ENCODE data around the gene TEX13B. TPM values are rescaled to one million over a fixed set of nuclear protein-coding genes. Genes with fewer than 3 reads are reported as not detected.
A peak's percentile ranks its signal among the peaks of the same experiment; 100 is the strongest.
"Not testable (repeated sequence)": the region's sequence is repeated elsewhere in the genome, so short reads cannot be mapped to it uniquely, and the experiment has no call there.

The TEX13B gene
- total RNA-seq, 1 donor from 2014 or later: not detected

DNA sequence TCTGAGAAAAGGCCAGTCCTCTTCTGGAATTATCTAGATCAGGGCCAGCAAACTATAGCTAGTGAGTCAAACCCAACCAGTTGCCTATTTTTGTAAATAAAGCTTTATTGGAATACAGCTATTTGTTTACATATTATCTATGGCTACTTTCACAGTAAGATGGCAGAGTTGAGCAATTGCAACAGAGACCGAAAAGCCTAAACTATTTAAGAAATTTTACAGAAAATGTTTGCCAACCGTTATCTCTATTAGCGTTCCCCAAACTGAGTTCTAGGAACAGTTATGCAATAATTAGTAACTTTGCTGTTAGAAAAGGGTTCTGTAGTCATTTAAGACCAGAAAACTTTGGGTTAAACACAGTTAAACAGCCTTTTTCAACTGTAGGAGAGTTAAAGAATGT, 10.5 kb downstream of the TEX13B start:
- Mint-ChIP-seq H3K4me3 (no peak overlapping the region), H3K36me3 (no peaks in the 10 kb centered on the region), H3K27ac (no peak overlapping the region), H3K27me3 (ENCODE audit: low read depth) (no peaks in the 10 kb centered on the region), H3K4me1 (no peaks in the 10 kb centered on the region), H3K9me3 (peaks cover 16% of the 10 kb centered on the region)
- no peak for DNase-seq (ENCODE audit: low spot score in 2 of 2, unreplicated experiment in 2 of 2)
- TF ChIP-seq, protein P1, sequence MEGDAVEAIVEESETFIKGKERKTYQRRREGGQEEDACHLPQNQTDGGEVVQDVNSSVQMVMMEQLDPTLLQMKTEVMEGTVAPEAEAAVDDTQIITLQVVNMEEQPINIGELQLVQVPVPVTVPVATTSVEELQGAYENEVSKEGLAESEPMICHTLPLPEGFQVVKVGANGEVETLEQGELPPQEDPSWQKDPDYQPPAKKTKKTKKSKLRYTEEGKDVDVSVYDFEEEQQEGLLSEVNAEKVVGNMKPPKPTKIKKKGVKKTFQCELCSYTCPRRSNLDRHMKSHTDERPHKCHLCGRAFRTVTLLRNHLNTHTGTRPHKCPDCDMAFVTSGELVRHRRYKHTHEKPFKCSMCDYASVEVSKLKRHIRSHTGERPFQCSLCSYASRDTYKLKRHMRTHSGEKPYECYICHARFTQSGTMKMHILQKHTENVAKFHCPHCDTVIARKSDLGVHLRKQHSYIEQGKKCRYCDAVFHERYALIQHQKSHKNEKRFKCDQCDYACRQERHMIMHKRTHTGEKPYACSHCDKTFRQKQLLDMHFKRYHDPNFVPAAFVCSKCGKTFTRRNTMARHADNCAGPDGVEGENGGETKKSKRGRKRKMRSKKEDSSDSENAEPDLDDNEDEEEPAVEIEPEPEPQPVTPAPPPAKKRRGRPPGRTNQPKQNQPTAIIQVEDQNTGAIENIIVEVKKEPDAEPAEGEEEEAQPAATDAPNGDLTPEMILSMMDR (IDR thresholded peaks at IDR 0.05; ENCODE audit: unreplicated experiment): no peak

DNA sequence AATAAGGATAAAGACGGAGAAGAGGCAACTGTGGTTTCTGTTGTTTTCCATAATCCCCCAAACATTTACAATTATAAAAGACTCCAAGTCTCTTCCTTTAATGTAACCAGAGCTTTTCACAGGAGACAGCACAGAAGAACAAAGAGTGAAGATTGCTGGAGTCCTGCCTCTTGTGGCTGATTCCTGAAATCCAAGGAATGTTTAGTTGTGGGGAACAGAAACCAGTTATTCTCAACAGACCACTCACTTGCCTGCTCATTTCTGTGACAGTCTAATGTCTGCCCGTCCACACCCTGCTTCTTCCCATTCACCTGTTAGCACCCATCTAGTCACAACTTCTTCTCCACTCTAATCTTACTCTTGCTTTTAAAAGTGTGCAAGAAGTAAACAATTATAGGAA, 12.1 kb downstream of the TEX13B start:
- Mint-ChIP-seq H3K4me1 (no peaks in the 10 kb centered on the region), H3K36me3 (no peaks in the 10 kb centered on the region), H3K9me3 (peaks cover 23% of the 10 kb centered on the region), H3K4me3 (no peak overlapping the region), H3K27ac (no peak overlapping the region), H3K27me3 (ENCODE audit: low read depth) (no peaks in the 10 kb centered on the region)
- TF ChIP-seq, protein P1 (IDR thresholded peaks at IDR 0.05; ENCODE audit: unreplicated experiment): no peak
- no peak for DNase-seq (ENCODE audit: low spot score in 2 of 2, unreplicated experiment in 2 of 2)

DNA sequence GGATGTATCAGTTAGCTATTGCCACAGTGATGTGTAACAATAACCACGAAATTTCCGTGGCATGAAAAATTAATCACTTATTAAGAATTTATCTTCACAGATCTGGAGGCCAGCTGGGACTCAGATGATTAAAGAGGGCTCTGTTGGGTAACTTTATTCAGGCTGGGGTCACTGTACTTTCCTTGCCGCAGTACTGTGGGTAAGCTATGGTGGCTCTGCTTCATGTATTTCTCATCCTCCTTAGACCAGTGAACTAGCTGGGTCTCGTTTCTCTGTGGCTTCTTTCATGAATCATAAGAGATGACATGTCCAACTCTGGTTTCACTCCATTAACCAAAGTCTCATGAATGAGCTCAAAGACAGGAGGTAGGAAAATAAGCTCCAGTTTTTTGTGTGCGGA, 13.5 kb downstream of the TEX13B start:
- Mint-ChIP-seq H3K9me3 (peaks cover 31% of the 10 kb centered on the region), H3K36me3 (no peaks in the 10 kb centered on the region), H3K27me3 (ENCODE audit: low read depth) (no peaks in the 10 kb centered on the region), H3K4me3 (no peak overlapping the region), H3K4me1 (no peaks in the 10 kb centered on the region), H3K27ac (no peak overlapping the region)
- DNase-seq (ENCODE audit: low spot score in 2 of 2, unreplicated experiment in 2 of 2): no peak
- TF ChIP-seq, protein P1 (IDR thresholded peaks at IDR 0.05; ENCODE audit: unreplicated experiment): no peak

DNA sequence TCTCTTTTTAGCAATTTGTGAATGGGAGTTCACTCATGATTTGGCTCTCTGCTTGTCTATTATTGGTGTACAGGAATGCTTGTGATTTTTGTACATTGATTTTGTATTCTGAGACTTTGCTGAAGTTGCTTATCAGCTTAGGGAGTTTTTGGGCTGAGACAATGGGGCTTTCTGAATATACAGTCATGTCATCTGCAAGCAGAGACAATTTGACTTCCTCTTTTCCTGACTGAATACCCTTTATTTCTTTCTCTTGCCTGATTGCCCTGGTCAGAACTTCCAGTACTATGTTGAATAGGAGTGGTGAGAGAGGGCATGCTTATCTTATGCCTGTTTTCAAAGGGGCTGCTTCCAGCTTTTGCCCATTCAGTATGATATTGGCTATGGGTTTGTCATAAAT, 26.8 kb downstream of the TEX13B start:
- H3K27ac Mint-ChIP-seq: not testable (repeated sequence)

DNA sequence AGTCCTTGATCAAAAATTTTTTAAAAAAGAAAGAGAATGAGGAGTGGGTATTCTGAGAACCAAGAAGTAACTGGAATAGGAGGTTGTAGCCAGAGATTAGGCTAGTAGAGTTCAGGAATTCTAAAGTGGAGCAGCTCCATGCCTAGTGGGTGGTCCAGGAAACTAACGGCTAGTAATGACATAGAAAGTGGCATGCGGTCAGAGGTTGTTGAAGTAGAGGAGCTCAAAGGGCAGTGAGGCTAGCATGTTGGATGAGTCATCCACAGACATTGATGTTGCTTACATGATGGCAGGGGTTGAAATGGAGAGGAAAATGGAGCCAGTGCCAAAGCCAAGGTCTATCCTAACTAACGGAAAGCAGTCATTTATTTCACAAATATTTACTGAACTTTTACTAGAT, 42.1 kb downstream of the TEX13B start:
- Mint-ChIP-seq H3K4me3 (no peak overlapping the region), H3K27ac (no peak overlapping the region), H3K27me3 (ENCODE audit: low read depth) (peaks cover 22% of the 10 kb centered on the region), H3K4me1 (peaks cover 4% of the 10 kb centered on the region), H3K9me3 (peaks cover 18% of the 10 kb centered on the region), H3K36me3 (no peaks in the 10 kb centered on the region)
- TF ChIP-seq, protein P1 (IDR thresholded peaks at IDR 0.05; ENCODE audit: unreplicated experiment): no peak
- no peak for DNase-seq (ENCODE audit: low spot score in 2 of 2, unreplicated experiment in 2 of 2)

More for the DNA sequence above, 26.8 kb downstream of the TEX13B start:
- not testable (repeated sequence) for H3K4me3 Mint-ChIP-seq; H3K36me3 Mint-ChIP-seq; H3K4me1 Mint-ChIP-seq; DNase-seq (ENCODE audit: low spot score in 2 of 2, unreplicated experiment in 2 of 2); H3K27me3 Mint-ChIP-seq (ENCODE audit: low read depth)
- peaks cover 38% of the 10 kb centered on the region for H3K9me3 Mint-ChIP-seq

DNA sequence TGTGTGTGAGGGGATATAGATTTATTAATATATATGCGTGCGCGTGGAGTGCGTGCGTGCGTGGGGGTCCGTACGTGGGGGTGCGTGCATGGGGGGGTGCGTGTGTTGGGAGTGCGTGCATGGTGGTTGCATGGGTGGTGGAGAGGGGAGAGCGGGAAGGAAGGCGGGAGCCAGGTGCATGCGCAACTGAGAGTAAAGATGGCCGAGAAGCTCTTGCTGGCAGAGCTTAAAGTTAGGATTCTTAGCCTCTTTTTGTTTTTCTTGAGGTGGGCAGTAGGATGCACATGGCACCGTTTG, 45.8 kb downstream of the TEX13B start:
- no peak overlapping the region for H3K27ac Mint-ChIP-seq
- H3K36me3 Mint-ChIP-seq: no peaks in the 10 kb centered on the region
- H3K9me3 Mint-ChIP-seq: peaks cover 25% of the 10 kb centered on the region
- peaks cover 4% of the 10 kb centered on the region for H3K4me1 Mint-ChIP-seq
- no peak for DNase-seq (ENCODE audit: low spot score in 2 of 2, unreplicated experiment in 2 of 2)
- peaks cover 25% of the 10 kb centered on the region for H3K27me3 Mint-ChIP-seq (ENCODE audit: low read depth)
- TF ChIP-seq, protein P1 (IDR thresholded peaks at IDR 0.05; ENCODE audit: unreplicated experiment): no peak
- H3K4me3 Mint-ChIP-seq: peak overlapping the region; percentile 65

Data from mesothelial cell of epicardium (in vitro differentiated cells).